ENCODE measurements around the gene HELZ.

- TF ChIP-seq ZBTB33 (IDR thresholded peaks at IDR 0.05; ENCODE audit: extremely low read depth, insufficient replicate concordance, low read length) (no peak), POLR2AphosphoS5 (IDR thresholded peaks at IDR 0.05; ENCODE audit: low read depth, low read length) (no peak), YY1 (IDR thresholded peaks at IDR 0.05; ENCODE audit: extremely low read depth, insufficient replicate concordance, low read depth, low read length) (no peak), JUND (IDR thresholded peaks at IDR 0.05) (no peak), SP1 (IDR thresholded peaks at IDR 0.05; ENCODE audit: low read depth) (no peak), SIN3A (IDR thresholded peaks at IDR 0.05; ENCODE audit: low read depth) (no peak)
- TF ChIP-seq, protein P1, sequence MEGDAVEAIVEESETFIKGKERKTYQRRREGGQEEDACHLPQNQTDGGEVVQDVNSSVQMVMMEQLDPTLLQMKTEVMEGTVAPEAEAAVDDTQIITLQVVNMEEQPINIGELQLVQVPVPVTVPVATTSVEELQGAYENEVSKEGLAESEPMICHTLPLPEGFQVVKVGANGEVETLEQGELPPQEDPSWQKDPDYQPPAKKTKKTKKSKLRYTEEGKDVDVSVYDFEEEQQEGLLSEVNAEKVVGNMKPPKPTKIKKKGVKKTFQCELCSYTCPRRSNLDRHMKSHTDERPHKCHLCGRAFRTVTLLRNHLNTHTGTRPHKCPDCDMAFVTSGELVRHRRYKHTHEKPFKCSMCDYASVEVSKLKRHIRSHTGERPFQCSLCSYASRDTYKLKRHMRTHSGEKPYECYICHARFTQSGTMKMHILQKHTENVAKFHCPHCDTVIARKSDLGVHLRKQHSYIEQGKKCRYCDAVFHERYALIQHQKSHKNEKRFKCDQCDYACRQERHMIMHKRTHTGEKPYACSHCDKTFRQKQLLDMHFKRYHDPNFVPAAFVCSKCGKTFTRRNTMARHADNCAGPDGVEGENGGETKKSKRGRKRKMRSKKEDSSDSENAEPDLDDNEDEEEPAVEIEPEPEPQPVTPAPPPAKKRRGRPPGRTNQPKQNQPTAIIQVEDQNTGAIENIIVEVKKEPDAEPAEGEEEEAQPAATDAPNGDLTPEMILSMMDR (IDR thresholded peaks at IDR 0.05 in 2 of 3, conservative IDR thresholded peaks at IDR 0.05 in 1 of 3; ENCODE audit: borderline replicate concordance in 1 of 3, insufficient read depth in 1 of 3, low read depth in 2 of 3, low read length in 2 of 3): no peak
Observed at GRCh38 chr17:67245694-67246402, 852 bp upstream of the HELZ start.
